ENCODE results near the gene ZNF124.
"Not testable (repeated sequence)": the region's sequence is repeated elsewhere in the genome, so short reads cannot be mapped to it uniquely, and the experiment has no call there.

- not testable (repeated sequence) for TF ChIP-seq ZNF274 (IDR thresholded peaks at IDR 0.05; ENCODE audit: low read depth, low read length); SUZ12 (IDR thresholded peaks at IDR 0.05; ENCODE audit: extremely low read depth, insufficient read depth, insufficient read length); YY1 (IDR thresholded peaks at IDR 0.05; ENCODE audit: insufficient read depth, insufficient read length)
Observed at GRCh38 chr1:247220280-247220679, 48.5 kb upstream of the ZNF124 start.

Measured in NT2/D1 (cell line).